Ishikawa (cell line): ENCODE measurements around the gene PDE8A.
A peak's percentile ranks its signal among the peaks of the same experiment; 100 is the strongest.

Source experiments
- CEBPB ChIP-seq: IDR thresholded peaks from 2 replicates; pipeline ENCODE4 v1.6.1; 2012
- CREB1 ChIP-seq: IDR thresholded peaks from 2 replicates; pipeline ENCODE4 v1.6.1; 2012; ENCODE audit warnings: low read depth
- EGR1 ChIP-seq: IDR thresholded peaks from 2 replicates; pipeline ENCODE4 v1.6.1; 2012
- EP300 ChIP-seq: IDR thresholded peaks from 2 replicates; pipeline ENCODE4 v1.6.1; 2012; ENCODE audit warnings: borderline replicate concordance
- FOXM1 ChIP-seq: IDR thresholded peaks from 2 replicates; pipeline ENCODE4 v1.6.1; 2012; ENCODE audit warnings: low read depth, borderline replicate concordance
- MAX ChIP-seq: IDR thresholded peaks from 2 replicates; pipeline ENCODE4 v1.6.1; 2012
- NFIC ChIP-seq: IDR thresholded peaks from 2 replicates; pipeline ENCODE4 v1.6.1; 2012
- RAD21 ChIP-seq: IDR thresholded peaks from 2 replicates; pipeline ENCODE4 v1.6.1; 2012; ENCODE audit warnings: low read depth
- REST ChIP-seq: IDR thresholded peaks from 2 replicates; pipeline ENCODE4 v1.6.1; 2012; ENCODE audit warnings: low read depth, mild to moderate bottlenecking
- TAF1 ChIP-seq: IDR thresholded peaks from 2 replicates; pipeline ENCODE4 v1.6.1; 2012; ENCODE audit warnings: low read depth, mild to moderate bottlenecking
- TCF12 ChIP-seq: IDR thresholded peaks from 2 replicates; pipeline ENCODE4 v1.6.1; 2012; ENCODE audit warnings: low read depth
- TEAD4 ChIP-seq: IDR thresholded peaks from 2 replicates; pipeline ENCODE4 v1.6.1; 2012
- USF1 ChIP-seq: IDR thresholded peaks from 2 replicates; pipeline ENCODE4 v1.6.1; 2012
- YY1 ChIP-seq: IDR thresholded peaks from 2 replicates; pipeline ENCODE4 v1.6.1; 2012; ENCODE audit warnings: low read depth
- ZBTB7A ChIP-seq: IDR thresholded peaks from 2 replicates; pipeline ENCODE4 v1.6.1; 2012; ENCODE audit warnings: low read depth

Gene PDE8A

GRCh38 chr15:84961114-84961452, 20.6 kb upstream of the PDE8A start:
- TF ChIP-seq YY1 (no peak), EGR1 (no peak), EP300 (no peak), TAF1 (no peak), CREB1 (no peak), MAX (no peak), REST (no peak), TEAD4 (no peak), NFIC (no peak), TCF12 (no peak), CEBPB (no peak), RAD21 (no peak), FOXM1 (no peak), USF1 (no peak), ZBTB7A (no peak)

GRCh38 chr15:84961707-84962106, 19.9 kb upstream of the PDE8A start:
- TF ChIP-seq FOXM1 (no peak), NFIC (no peak), USF1 (no peak), ZBTB7A (no peak), EGR1 (no peak), TCF12 (no peak), TEAD4 (no peak), RAD21 (no peak), REST (no peak), TAF1 (no peak), YY1 (no peak), CEBPB (no peak), MAX (no peak), EP300 (no peak), CREB1 (no peak)

GRCh38 chr15:84962955-84963354, 18.7 kb upstream of the PDE8A start:
- TF ChIP-seq REST (no peak), CREB1 (no peak), NFIC (no peak; the same call in 1 of the 2 replicates), RAD21 (no peak), USF1 (peak; percentile 68), ZBTB7A (no peak), TEAD4 (no peak)

GRCh38 chr15:84967380-84967779, 14.3 kb upstream of the PDE8A start:
- TF ChIP-seq CEBPB: no peak
- no peak for TF ChIP-seq TCF12
- TF ChIP-seq USF1: no peak
- TF ChIP-seq YY1: no peak
- TF ChIP-seq CREB1: no peak
- TF ChIP-seq TEAD4: no peak
- TF ChIP-seq RAD21: no peak
- no peak for TF ChIP-seq MAX
- TF ChIP-seq EP300: no peak
- no peak for TF ChIP-seq REST
- TF ChIP-seq EGR1: no peak
- TF ChIP-seq TAF1: no peak
- TF ChIP-seq NFIC: no peak
- TF ChIP-seq ZBTB7A: no peak
- no peak for TF ChIP-seq FOXM1
